ENCODE measurements around the gene CNKSR3. TPM values are rescaled to one million over a fixed set of nuclear protein-coding genes. Genes with fewer than 3 reads are reported as not detected.

CNKSR3 gene
- total RNA-seq, 1 experiment from 2014 or later = 5.6 TPM

DNA sequence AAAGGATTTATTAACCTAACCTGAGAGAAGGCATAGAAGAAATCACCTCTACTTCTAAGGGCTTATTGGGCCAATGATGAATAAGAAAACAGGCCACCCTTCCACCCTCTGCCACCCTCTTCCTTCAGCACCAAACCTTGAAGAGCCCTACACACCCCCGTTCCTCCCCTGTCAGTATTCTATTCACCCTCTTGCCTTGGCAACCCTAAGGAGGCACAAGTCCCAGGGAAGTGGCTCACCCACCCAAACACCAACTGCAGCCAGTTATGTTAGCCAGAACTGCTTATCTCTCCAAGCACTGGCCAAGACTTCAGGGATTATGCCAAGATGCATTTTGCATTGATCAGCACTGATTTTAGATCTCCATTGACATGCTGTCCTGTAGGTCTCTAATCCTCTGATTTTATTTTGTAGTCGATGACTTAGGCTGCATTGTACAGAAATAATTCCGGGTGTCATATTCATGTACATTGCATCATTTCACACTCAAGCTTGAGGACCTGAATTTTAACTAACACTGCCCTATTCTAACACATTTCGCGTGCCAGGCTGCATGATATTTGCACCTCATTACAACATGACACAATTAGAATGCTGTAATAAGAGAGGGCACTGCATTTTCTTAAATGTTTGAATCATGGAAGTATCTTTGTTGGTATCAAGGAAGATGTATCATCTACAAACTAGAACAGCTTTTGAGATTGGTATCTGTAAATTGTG is 15.7 kb downstream of the CNKSR3 start:
- H3K9me3 Mint-ChIP-seq = no peaks in the 10 kb centered on the region
- Histone ChIP-seq H3K56ac (ENCODE audit: insufficient read length, low read depth, low read length) (no peak overlapping the region), H2BK120ac (ENCODE audit: low read depth, low read length, poor library complexity, severe bottlenecking) (no peak overlapping the region), H3T11ph (ENCODE audit: low read length) (no peak overlapping the region), H3K14ac (ENCODE audit: insufficient read depth, low read length) (no peak overlapping the region), H4K8ac (replicated peaks; ENCODE audit: insufficient read length, low read depth, low read length) (no peak overlapping the region), H3K27ac (ENCODE audit: insufficient read length, low read depth, low read length) (no peak overlapping the region), H3K79me1 (ENCODE audit: insufficient read depth, low read depth, low read length, poor library complexity, severe bottlenecking) (no peaks in the 10 kb centered on the region), H3K23ac (ENCODE audit: insufficient read length, low read depth, low read length) (no peak overlapping the region), H2AK5ac (ENCODE audit: insufficient read length, low read length) (no peak overlapping the region), H3K79me2 (ENCODE audit: insufficient read depth, low read length) (no peaks in the 10 kb centered on the region), H3K9ac (ENCODE audit: extremely low read depth, insufficient read length, low read length) (no peak overlapping the region), H2BK15ac (ENCODE audit: low read depth, low read length) (no peak overlapping the region), H2AFZ (ENCODE audit: low read length) (no peak overlapping the region), H4K5ac (ENCODE audit: insufficient read length, low read depth, low read length) (no peak overlapping the region), H3K27me3 (ENCODE audit: insufficient read depth, low read length) (no peaks in the 10 kb centered on the region), H2BK12ac (ENCODE audit: insufficient read length, low read depth, low read length) (no peak overlapping the region), H4K91ac (ENCODE audit: insufficient read length, low read depth, low read length) (no peak overlapping the region), H2BK5ac (ENCODE audit: insufficient read length, low read length) (no peak overlapping the region), H3K4ac (ENCODE audit: low read depth, low read length) (no peak overlapping the region), H3K9me3 (ENCODE audit: control insufficient read depth, low read depth, low read length) (no peaks in the 10 kb centered on the region), H3K4me1 (ENCODE audit: insufficient read depth, low read length) (no peaks in the 10 kb centered on the region; the same call in 1 of the 2 replicates), H4K20me1 (ENCODE audit: control insufficient read depth, insufficient read depth, insufficient read length) (no peaks in the 10 kb centered on the region), H2BK20ac (ENCODE audit: low read depth, low read length, poor library complexity, severe bottlenecking) (no peak overlapping the region), H3K18ac (ENCODE audit: insufficient read length, low read depth, low read length) (no peak overlapping the region), H3K23me2 (ENCODE audit: insufficient read length, low read depth, low read length, poor library complexity, severe bottlenecking) (no peaks in the 10 kb centered on the region), H3K4me2 (ENCODE audit: insufficient read depth, insufficient read length, low read length) (no peak overlapping the region)
- WGBS (ENCODE audit: extremely low coverage, insufficient read length, low lambda C conversion rate) = no CpG with 5 or more reads among the region's 5 CpGs
- no peak for DNase-seq
- no peaks in the 10 kb centered on the region for H3K36me3 Mint-ChIP-seq (ENCODE audit: insufficient read depth in 1 of 3, low read depth in 3 of 3)
- H3K4me1 Mint-ChIP-seq = peaks cover 5 to 11% of the 10 kb centered on the region in 2 experiments
- H3K27ac Mint-ChIP-seq = no peak overlapping the region
- H3K4me3 Mint-ChIP-seq = no peak overlapping the region
- TF ChIP-seq CTCF (conservative IDR thresholded peaks at IDR 0.05) = no peak
- H3K27me3 Mint-ChIP-seq (ENCODE audit: low read depth) = no peaks in the 10 kb centered on the region

Data from H9 (cell line).